DOHH2 (cell line): ENCODE results near the gene RSL1D1.
"Not testable (repeated sequence)": the region's sequence is repeated elsewhere in the genome, so short reads cannot be mapped to it uniquely, and the experiment has no call there.

Experiments
- H3F3A ChIP-seq: fragments of 200-600 bp; sonication (generic), shearing (Covaris generic); 2 replicates; pipeline ENCODE4 v1.6.0; 2016; ENCODE audit warnings: antibody characterized with exemption, mild to moderate bottlenecking; ENCODE audit not compliant: control insufficient read depth, insufficient read depth
- H3K27ac ChIP-seq: fragments of 200-600 bp; sonication (generic); 2 replicates; pipeline ENCODE4 v1.5.1; 2014; ENCODE audit warnings: low read depth, mild to moderate bottlenecking, low read length, moderate library complexity
- H3K27me3 ChIP-seq: fragments of 200-600 bp; sonication (generic); 2 replicates; pipeline ENCODE4 v1.6.1; 2014; ENCODE audit warnings: mild to moderate bottlenecking, low read length, mixed read lengths; ENCODE audit not compliant: control insufficient read depth
- H3K36me3 ChIP-seq: fragments of 200-600 bp; sonication (generic); 2 replicates; pipeline ENCODE4 v1.6.1; 2014; ENCODE audit warnings: mild to moderate bottlenecking, low read length, moderate library complexity, mixed read lengths; ENCODE audit not compliant: control insufficient read depth
- H3K4me1 ChIP-seq: fragments of 200-600 bp; sonication (generic); 2 replicates; pipeline ENCODE4 v1.6.1; 2014; ENCODE audit warnings: mild to moderate bottlenecking, low read length, mixed read lengths; ENCODE audit not compliant: control insufficient read depth
- H3K4me2 ChIP-seq: fragments of 200-600 bp; sonication (generic); 2 replicates; pipeline ENCODE4 v1.6.0; 2014; ENCODE audit warnings: mild to moderate bottlenecking, low read length, moderate library complexity
- H3K4me3 ChIP-seq: fragments of 200-600 bp; sonication (generic); 2 replicates; pipeline ENCODE4 v1.5.1; 2014; ENCODE audit warnings: mild to moderate bottlenecking, low read length, mixed read lengths
- H3K79me2 ChIP-seq: fragments of 200-600 bp; sonication (generic); 2 replicates; pipeline ENCODE4 v1.6.1; 2014; ENCODE audit warnings: mild to moderate bottlenecking, low read length, mixed read lengths; ENCODE audit not compliant: control insufficient read depth
- H3K9me2 ChIP-seq: fragments of 200-600 bp; sonication (generic); replicated peaks from 2 replicates; pipeline ENCODE4 v1.6.1; 2014; ENCODE audit warnings: mild to moderate bottlenecking, low read length, mixed read lengths; ENCODE audit not compliant: control insufficient read depth
- H3K9me3 ChIP-seq: fragments of 200-600 bp; sonication (generic); 2 replicates; pipeline ENCODE4 v1.6.1; 2014; ENCODE audit warnings: antibody characterized with exemption, low read length, mixed read lengths; ENCODE audit not compliant: control insufficient read depth, insufficient read depth
- H4K20me1 ChIP-seq: fragments of 200-600 bp; sonication (generic); 2 replicates; pipeline ENCODE4 v1.6.0; 2014; ENCODE audit warnings: low read depth, mild to moderate bottlenecking, antibody characterized with exemption, low read length, moderate library complexity; ENCODE audit not compliant: control insufficient read depth, insufficient read depth
- EZH2phosphoT487 ChIP-seq: fragments of 200-600 bp; sonication (generic); IDR thresholded peaks from 2 replicates; pipeline ENCODE4 v1.6.1; 2017; ENCODE audit warnings: borderline replicate concordance, mild to moderate bottlenecking, antibody characterized with exemption, low read length, moderate library complexity, mixed read lengths
- TF ChIP-seq, protein P1 (sequence below): fragments of 200-600 bp; sonication (generic); IDR thresholded peaks from one replicate; pipeline ENCODE4 v1.5.1; 2014; ENCODE audit warnings: antibody characterized with exemption, mild to moderate bottlenecking, low read depth, low read length; ENCODE audit not compliant: poor library complexity, severe bottlenecking

RSL1D1 gene

GRCh38 chr16:11833951-11834695, 17.2 kb downstream of the RSL1D1 start:
- Histone ChIP-seq H3K4me3 (no peak overlapping the region), H3K36me3 (peaks cover 37% of the 10 kb centered on the region), H3K27me3 (no peaks in the 10 kb centered on the region), H3F3A (peaks cover 27% of the 10 kb centered on the region), H4K20me1 (no peaks in the 10 kb centered on the region), H3K27ac (no peak overlapping the region), H3K9me2 (no peaks in the 10 kb centered on the region), H3K4me1 (no peaks in the 10 kb centered on the region), H3K79me2 (no peaks in the 10 kb centered on the region), H3K9me3 (no peaks in the 10 kb centered on the region), H3K4me2 (no peak overlapping the region)
- TF ChIP-seq, protein P1, sequence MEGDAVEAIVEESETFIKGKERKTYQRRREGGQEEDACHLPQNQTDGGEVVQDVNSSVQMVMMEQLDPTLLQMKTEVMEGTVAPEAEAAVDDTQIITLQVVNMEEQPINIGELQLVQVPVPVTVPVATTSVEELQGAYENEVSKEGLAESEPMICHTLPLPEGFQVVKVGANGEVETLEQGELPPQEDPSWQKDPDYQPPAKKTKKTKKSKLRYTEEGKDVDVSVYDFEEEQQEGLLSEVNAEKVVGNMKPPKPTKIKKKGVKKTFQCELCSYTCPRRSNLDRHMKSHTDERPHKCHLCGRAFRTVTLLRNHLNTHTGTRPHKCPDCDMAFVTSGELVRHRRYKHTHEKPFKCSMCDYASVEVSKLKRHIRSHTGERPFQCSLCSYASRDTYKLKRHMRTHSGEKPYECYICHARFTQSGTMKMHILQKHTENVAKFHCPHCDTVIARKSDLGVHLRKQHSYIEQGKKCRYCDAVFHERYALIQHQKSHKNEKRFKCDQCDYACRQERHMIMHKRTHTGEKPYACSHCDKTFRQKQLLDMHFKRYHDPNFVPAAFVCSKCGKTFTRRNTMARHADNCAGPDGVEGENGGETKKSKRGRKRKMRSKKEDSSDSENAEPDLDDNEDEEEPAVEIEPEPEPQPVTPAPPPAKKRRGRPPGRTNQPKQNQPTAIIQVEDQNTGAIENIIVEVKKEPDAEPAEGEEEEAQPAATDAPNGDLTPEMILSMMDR: no peak
- no peak for TF ChIP-seq EZH2phosphoT487

DNA sequence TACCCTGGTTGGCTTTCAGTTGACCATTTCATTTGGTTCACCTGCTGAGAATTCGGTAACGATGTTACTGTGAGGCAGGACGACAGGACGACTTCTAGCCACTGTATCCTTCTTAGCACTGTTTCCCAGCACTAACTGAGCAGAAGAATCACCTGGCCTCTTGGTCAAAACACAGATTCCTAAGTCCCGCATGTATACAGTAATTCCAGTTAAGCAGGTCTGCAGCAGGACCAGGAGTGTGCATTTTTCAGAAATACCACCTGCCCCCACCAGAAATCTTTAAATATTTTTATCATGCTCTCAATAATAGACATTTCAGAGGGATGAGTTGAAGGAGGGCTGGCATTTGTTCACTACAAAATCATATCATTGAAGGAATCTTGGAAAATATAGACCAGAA, 22.6 kb downstream of the RSL1D1 start:
- no peaks in the 10 kb centered on the region for H3K9me2 ChIP-seq
- H3K79me2 ChIP-seq: no peaks in the 10 kb centered on the region
- no peaks in the 10 kb centered on the region for H3K27me3 ChIP-seq
- H3K4me3 ChIP-seq: no peak overlapping the region
- no peaks in the 10 kb centered on the region for H4K20me1 ChIP-seq
- no peak overlapping the region for H3K27ac ChIP-seq
- no peak overlapping the region for H3K4me2 ChIP-seq
- no peaks in the 10 kb centered on the region for H3K4me1 ChIP-seq
- no peaks in the 10 kb centered on the region for H3K36me3 ChIP-seq
- TF ChIP-seq EZH2phosphoT487: no peak
- TF ChIP-seq, protein P1: no peak
- H3F3A ChIP-seq: no peaks in the 10 kb centered on the region
- H3K9me3 ChIP-seq: no peaks in the 10 kb centered on the region

GRCh38 chr16:11825520-11826165, 25.7 kb downstream of the RSL1D1 start:
- H3K27me3 ChIP-seq, H3K9me3 ChIP-seq, H3K4me1 ChIP-seq, H3K36me3 ChIP-seq, H3K27ac ChIP-seq, H3K4me3 ChIP-seq, H3F3A ChIP-seq, H3K79me2 ChIP-seq, H3K9me2 ChIP-seq, H4K20me1 ChIP-seq, H3K4me2 ChIP-seq: not testable (repeated sequence)

- H3K4me2 ChIP-seq: no peak overlapping the region
- no peaks in the 10 kb centered on the region for H3K27me3 ChIP-seq
Observed at GRCh38 chr16:11824362-11824761, 27.0 kb downstream of the RSL1D1 start.

DNA sequence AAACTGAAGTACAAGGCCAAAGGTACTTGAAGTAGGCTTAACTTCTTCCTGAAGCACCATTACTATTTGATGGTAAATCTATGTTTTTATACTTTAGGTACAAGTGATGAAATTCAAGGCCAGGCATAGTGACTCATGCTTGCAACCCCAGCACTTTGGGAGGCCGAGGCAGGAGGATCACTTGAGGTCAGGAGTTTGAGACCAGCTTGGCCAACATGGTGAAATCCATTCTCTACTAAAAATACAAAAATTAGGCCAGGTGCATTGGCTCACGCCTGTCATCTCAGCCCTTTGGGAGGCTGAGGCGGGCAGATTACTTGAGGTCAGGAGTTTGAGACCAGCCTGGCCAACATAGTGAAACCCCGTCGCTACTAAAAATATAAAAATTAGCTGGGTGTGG, 27.7 kb downstream of the RSL1D1 start:
- H3K27ac ChIP-seq, H3K4me3 ChIP-seq, H3K79me2 ChIP-seq, H3K36me3 ChIP-seq, H4K20me1 ChIP-seq, H3F3A ChIP-seq, H3K4me1 ChIP-seq, H3K9me2 ChIP-seq, H3K4me2 ChIP-seq, H3K9me3 ChIP-seq, H3K27me3 ChIP-seq: not testable (repeated sequence)

More at GRCh38 chr16:11824362-11824761, 27.0 kb downstream of the RSL1D1 start:
- Histone ChIP-seq H3K27ac (no peak overlapping the region), H3K36me3 (no peaks in the 10 kb centered on the region), H3K79me2 (no peaks in the 10 kb centered on the region), H3K4me3 (no peak overlapping the region), H4K20me1 (no peaks in the 10 kb centered on the region), H3K9me2 (no peaks in the 10 kb centered on the region), H3K9me3 (no peaks in the 10 kb centered on the region), H3F3A (no peaks in the 10 kb centered on the region), H3K4me1 (no peaks in the 10 kb centered on the region)
- TF ChIP-seq, protein P1: no peak
- TF ChIP-seq EZH2phosphoT487: no peak
